CD4-positive, alpha-beta T cell (primary cell): Measurements from ENCODE around the gene TMEM208. TPM values are rescaled to one million over a fixed set of nuclear protein-coding genes. Genes with fewer than 3 reads are reported as not detected.
A peak's percentile ranks its signal among the peaks of the same experiment; 100 is the strongest.

ENCODE experiments used
- ATAC-seq: fragments of 200-7000 bp; cut with Tn5 transposase; one replicate; pipeline ENCODE4 v1.10.0; 2022; ENCODE audit warnings: mild to moderate bottlenecking; ENCODE audit not compliant: poor library complexity
- CTCF ChIA-PET: fragments of 350-600 bp; sonication (Branson Sonifier 250); formaldehyde crosslinking; loops from one replicate; lab custom pipeline; 2021; ENCODE audit warnings: antibody characterized with exemption, inconsistent platforms; lab: Charles Lee
- POLR2A ChIA-PET: fragments of 350-600 bp; sonication (Branson Sonifier 250); formaldehyde crosslinking; loops from one replicate; lab custom pipeline; 2021; ENCODE audit warnings: antibody characterized with exemption, inconsistent platforms; lab: Charles Lee
- DNase-seq, 14 experiments: peaks; one replicate each; pipeline ENCODE4 v3.0.0-alpha.2; 2013 to 2020; ENCODE audit warnings: mixed read lengths in 2 of 14
- H3K27ac ChIP-seq, 2 donors: one replicate each; pipeline versions ENCODE4 v1.5.1 to v1.7.0; 2013; ENCODE audit warnings: low read length in 2 of 2, low read depth in 1 of 2, mild to moderate bottlenecking in 1 of 2
- H3K27me3 ChIP-seq, 2 experiments: 1 replicate in 1 of 2; 2 replicates in 1 of 2; pipeline versions ENCODE4 v1.6.1 to v1.7.0; 2013; ENCODE audit warnings: low read length in 2 of 2, control low read depth in 1 of 2, mild to moderate bottlenecking in 1 of 2, moderate library complexity in 1 of 2; ENCODE audit not compliant: insufficient read depth in 2 of 2, control insufficient read depth in 1 of 2
- H3K36me3 ChIP-seq: one replicate; pipeline ENCODE4 v1.6.1; 2013; ENCODE audit warnings: low read length, control low read depth; ENCODE audit not compliant: insufficient read depth
- H3K4me1 ChIP-seq: one replicate; pipeline ENCODE4 v1.6.1; 2013; ENCODE audit warnings: low read length, control low read depth; ENCODE audit not compliant: insufficient read depth
- H3K4me3 ChIP-seq: one replicate; pipeline ENCODE4 v1.5.1; 2013; ENCODE audit warnings: mild to moderate bottlenecking, low read length, moderate library complexity
- H3K9me3 ChIP-seq, 2 experiments: 1 replicate in 1 of 2; 2 replicates in 1 of 2; pipeline versions ENCODE4 v1.6.1 to v1.7.0; 2013; ENCODE audit warnings: low read length in 2 of 2, mild to moderate bottlenecking in 2 of 2, control low read depth in 1 of 2, moderate library complexity in 1 of 2; ENCODE audit not compliant: control insufficient read depth in 1 of 2, insufficient read depth in 1 of 2
- H3K27ac Mint-ChIP-seq: one replicate; pipeline ENCODE4 v1.8.0; 2020; ENCODE audit warnings: mixed read lengths
- H3K27me3 Mint-ChIP-seq: one replicate; pipeline ENCODE4 v1.8.0; 2021; ENCODE audit warnings: mixed read lengths
- H3K36me3 Mint-ChIP-seq: one replicate; pipeline ENCODE4 v1.8.0; 2021; ENCODE audit warnings: low read depth, mixed read lengths
- H3K4me1 Mint-ChIP-seq: one replicate; pipeline ENCODE4 v1.8.0; 2021; ENCODE audit warnings: low read depth, mixed read lengths
- H3K4me3 Mint-ChIP-seq: one replicate; pipeline ENCODE4 v1.8.0; 2020; ENCODE audit warnings: mild to moderate bottlenecking, mixed read lengths
- H3K9me3 Mint-ChIP-seq: one replicate; pipeline ENCODE4 v1.8.0; 2020; ENCODE audit warnings: mixed read lengths
- CTCF ChIP-seq: fragments of 200-600 bp; IDR thresholded peaks from one replicate; pipeline ENCODE4 v1.8.0; 2022; ENCODE audit warnings: antibody characterized with exemption, mild to moderate bottlenecking
- intact Hi-C, 2 experiments: fragments of 100-400 bp; cut with DNase I in 1 of 2; cut with micrococcal nuclease in 1 of 2; formaldehyde crosslinking; loops; one replicate each; pipeline versions ENCODE4 v1.15.1 to v1.9.0; 2023 to 2025; cut with DNase I, micrococcal nuclease
- total RNA-seq, 174 experiments: library from RNA in 2 of 174; stranded (reverse) in 2 of 174; gene quantifications; one replicate each; pipeline ENCODE4 v1.2.3 and lab custom pipeline; 2021 to 2026

TMEM208 gene
- total RNA-seq, 2 experiments from 2014 or later: 35.8 to 37.6 TPM

- H3K4me3 ChIP-seq: no peak overlapping the region
- Mint-ChIP-seq H3K27me3 (peaks cover 4% of the 10 kb centered on the region), H3K4me1 (no peaks in the 10 kb centered on the region), H3K27ac (no peak overlapping the region), H3K36me3 (no peaks in the 10 kb centered on the region), H3K4me3 (no peak overlapping the region), H3K9me3 (no peaks in the 10 kb centered on the region)
- ChIA-PET POLR2A (no interaction called here), CTCF (no interaction called here)
- intact Hi-C loops: loop anchor here (5.0 to 10.0 kb wide), 3 partner anchors 131 to 201 kb away; partner anchors contain the start of gene TPPP3 (in 1 of the 2)
- ATAC-seq (no peak), DNase-seq (peak in 1 of 14 experiments; percentile 14)
- no peaks in the 10 kb centered on the region for H3K4me1 ChIP-seq
- H3K27ac ChIP-seq: no peak overlapping the region
- no peak for TF ChIP-seq CTCF
- no peaks in the 10 kb centered on the region for H3K9me3 ChIP-seq
- peaks cover 0 to 12% of the 10 kb centered on the region in 2 experiments for H3K27me3 ChIP-seq
- H3K36me3 ChIP-seq: no peaks in the 10 kb centered on the region
Measured at GRCh38 chr16:67264277-67264676, 37.3 kb downstream of the TMEM208 start.

GRCh38 chr16:67264866-67265265 is 37.9 kb downstream of the TMEM208 start:
- TF ChIP-seq CTCF: no peak
- H3K4me3 Mint-ChIP-seq: no peak overlapping the region
- Histone ChIP-seq H3K27ac (no peak overlapping the region), H3K4me3 (no peak overlapping the region), H3K4me1 (no peaks in the 10 kb centered on the region), H3K27me3 (peaks cover 0 to 12% of the 10 kb centered on the region in 2 experiments), H3K36me3 (no peaks in the 10 kb centered on the region), H3K9me3 (no peaks in the 10 kb centered on the region)
- H3K27ac Mint-ChIP-seq: no peak overlapping the region
- ChIA-PET CTCF (no interaction called here), POLR2A (no interaction called here)
- no peaks in the 10 kb centered on the region for H3K36me3 Mint-ChIP-seq
- ATAC-seq (no peak), DNase-seq (peak in 1 of 14 experiments; percentile 5)
- H3K9me3 Mint-ChIP-seq: no peaks in the 10 kb centered on the region
- peaks cover under 1% of the 10 kb centered on the region for H3K27me3 Mint-ChIP-seq
- H3K4me1 Mint-ChIP-seq: no peaks in the 10 kb centered on the region
- intact Hi-C loops: loop anchor here (5.0 to 10.0 kb wide), 3 partner anchors 130 to 200 kb away; partner anchors contain the start of gene TPPP3 (in 1 of the 2)

- no peak for ATAC-seq
- intact Hi-C loops: loop anchor here in 1 of 2 experiments (10.0 kb wide), 2 partner anchors 129 to 199 kb away; partner anchors contain the start of gene TPPP3
- ChIA-PET CTCF (no interaction called here), POLR2A (no interaction called here)
- no peaks in the 10 kb centered on the region for H3K9me3 ChIP-seq
- Mint-ChIP-seq H3K36me3 (no peaks in the 10 kb centered on the region), H3K4me1 (no peaks in the 10 kb centered on the region), H3K27ac (no peak overlapping the region), H3K4me3 (no peak overlapping the region), H3K27me3 (no peaks in the 10 kb centered on the region), H3K9me3 (no peaks in the 10 kb centered on the region)
- no peak overlapping the region for H3K4me3 ChIP-seq
- H3K4me1 ChIP-seq: no peaks in the 10 kb centered on the region
- peaks cover 0 to 12% of the 10 kb centered on the region in 2 experiments for H3K27me3 ChIP-seq
- H3K27ac ChIP-seq: no peak overlapping the region
- no peak for DNase-seq
- H3K36me3 ChIP-seq: no peaks in the 10 kb centered on the region
- no peak for TF ChIP-seq CTCF
Measured at GRCh38 chr16:67265834-67266233, 38.9 kb downstream of the TMEM208 start.
